ENCODE results near the gene S100A7A.

- TF ChIP-seq, protein P1, sequence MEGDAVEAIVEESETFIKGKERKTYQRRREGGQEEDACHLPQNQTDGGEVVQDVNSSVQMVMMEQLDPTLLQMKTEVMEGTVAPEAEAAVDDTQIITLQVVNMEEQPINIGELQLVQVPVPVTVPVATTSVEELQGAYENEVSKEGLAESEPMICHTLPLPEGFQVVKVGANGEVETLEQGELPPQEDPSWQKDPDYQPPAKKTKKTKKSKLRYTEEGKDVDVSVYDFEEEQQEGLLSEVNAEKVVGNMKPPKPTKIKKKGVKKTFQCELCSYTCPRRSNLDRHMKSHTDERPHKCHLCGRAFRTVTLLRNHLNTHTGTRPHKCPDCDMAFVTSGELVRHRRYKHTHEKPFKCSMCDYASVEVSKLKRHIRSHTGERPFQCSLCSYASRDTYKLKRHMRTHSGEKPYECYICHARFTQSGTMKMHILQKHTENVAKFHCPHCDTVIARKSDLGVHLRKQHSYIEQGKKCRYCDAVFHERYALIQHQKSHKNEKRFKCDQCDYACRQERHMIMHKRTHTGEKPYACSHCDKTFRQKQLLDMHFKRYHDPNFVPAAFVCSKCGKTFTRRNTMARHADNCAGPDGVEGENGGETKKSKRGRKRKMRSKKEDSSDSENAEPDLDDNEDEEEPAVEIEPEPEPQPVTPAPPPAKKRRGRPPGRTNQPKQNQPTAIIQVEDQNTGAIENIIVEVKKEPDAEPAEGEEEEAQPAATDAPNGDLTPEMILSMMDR (IDR thresholded peaks at IDR 0.05; ENCODE audit: insufficient read depth, low read length): no peak
- TF ChIP-seq SPI1 (IDR thresholded peaks at IDR 0.05; ENCODE audit: borderline replicate concordance, low read depth) (no peak), REST (IDR thresholded peaks at IDR 0.05; ENCODE audit: insufficient replicate concordance, low read depth) (no peak), POLR2AphosphoS5 (IDR thresholded peaks at IDR 0.05; ENCODE audit: low read depth) (no peak)
Observed at GRCh38 chr1:153443486-153443885, 27.2 kb downstream of the S100A7A start.
